SK-N-SH treated with all-trans-retinoic acid at 6 μM for 48 hours (cell line): ENCODE data around the gene MON2.

Source experiments
- ATAC-seq: fragments of 200-7000 bp; cut with Tn5 transposase; 3 replicates; pipeline ENCODE4 v1.9.1; 2020; ENCODE audit warnings: mild to moderate bottlenecking, moderate library complexity
- ARNTL ChIP-seq: fragments of 450-650 bp; formaldehyde crosslinking; IDR thresholded peaks from 2 replicates; pipeline ENCODE4 v1.5.0; 2020; ENCODE audit warnings: low read depth, mild to moderate bottlenecking, moderate library complexity, borderline replicate concordance
- BACH2 ChIP-seq: fragments of 250-450 bp; sonication (Bioruptor Pico); IDR thresholded peaks from 2 replicates; pipeline ENCODE4 v1.9.0; 2021; ENCODE audit warnings: mild to moderate bottlenecking, borderline replicate concordance
- CSDC2 ChIP-seq: fragments of 250-450 bp; sonication (Bioruptor Pico); IDR thresholded peaks from 2 replicates; pipeline ENCODE4 v1.5.0; 2020; ENCODE audit warnings: mild to moderate bottlenecking, moderate library complexity
- ESRRG ChIP-seq: fragments of 250-450 bp; sonication (Bioruptor Pico); IDR thresholded peaks from 2 replicates; pipeline ENCODE4 v1.6.1; 2021; ENCODE audit warnings: mild to moderate bottlenecking
- GLIS3 ChIP-seq: fragments of 250-450 bp; sonication (Bioruptor Pico); IDR thresholded peaks from 2 replicates; pipeline ENCODE4 v1.5.0; 2020; ENCODE audit warnings: mild to moderate bottlenecking, moderate library complexity
- OSR1 ChIP-seq: fragments of 250-450 bp; sonication (Bioruptor Pico); IDR thresholded peaks from 2 replicates; pipeline ENCODE4 v1.8.0; 2022; ENCODE audit warnings: moderate library complexity, mild to moderate bottlenecking, inconsistent platforms
- PPARA ChIP-seq: fragments of 250-450 bp; sonication (Bioruptor Pico); IDR thresholded peaks from 2 replicates; pipeline ENCODE4 v1.5.0; 2020; ENCODE audit warnings: mild to moderate bottlenecking, borderline replicate concordance
- RARB ChIP-seq: fragments of 250-450 bp; sonication (Bioruptor Pico); IDR thresholded peaks from 2 replicates; pipeline ENCODE4 v1.8.0; 2021; ENCODE audit warnings: mild to moderate bottlenecking, moderate library complexity
- SNAI2 ChIP-seq: fragments of 250-450 bp; sonication (Bioruptor Pico); IDR thresholded peaks from 2 replicates; pipeline ENCODE4 v1.5.0; 2020; ENCODE audit warnings: mild to moderate bottlenecking, moderate library complexity
- TCF4 ChIP-seq: fragments of 250-450 bp; sonication (Bioruptor Pico); IDR thresholded peaks from 2 replicates; pipeline ENCODE4 v1.8.0; 2021; ENCODE audit warnings: mild to moderate bottlenecking, moderate library complexity, borderline replicate concordance
- ZFP3 ChIP-seq: fragments of 250-450 bp; sonication (Bioruptor Pico); IDR thresholded peaks from 2 replicates; pipeline ENCODE4 v1.5.0; 2020; ENCODE audit warnings: mild to moderate bottlenecking, moderate library complexity
- ZFP30 ChIP-seq: fragments of 450-650 bp; formaldehyde crosslinking; IDR thresholded peaks from 2 replicates; pipeline ENCODE4 v1.5.0; 2022; ENCODE audit warnings: mild to moderate bottlenecking, moderate library complexity
- ZNF565 ChIP-seq: fragments of 450-650 bp; formaldehyde crosslinking; conservative IDR thresholded peaks from 2 replicates; pipeline ENCODE4 v1.5.0; 2020; ENCODE audit warnings: low read depth, mild to moderate bottlenecking, moderate library complexity
- ZNF70 ChIP-seq: fragments of 450-650 bp; formaldehyde crosslinking; IDR thresholded peaks from 2 replicates; pipeline ENCODE4 v1.5.0; 2020; ENCODE audit warnings: mild to moderate bottlenecking, moderate library complexity
- ZNF8 ChIP-seq: fragments of 450-650 bp; formaldehyde crosslinking; IDR thresholded peaks from 2 replicates; pipeline ENCODE4 v1.5.0; 2020; ENCODE audit warnings: mild to moderate bottlenecking, moderate library complexity
- TF ChIP-seq, protein P1 (sequence below): fragments of 250-450 bp; sonication (Bioruptor Pico); IDR thresholded peaks from 2 replicates; pipeline ENCODE4 v1.5.1; 2021; ENCODE audit warnings: mild to moderate bottlenecking, moderate library complexity
- TF ChIP-seq, protein P2 (sequence below): fragments of 250-450 bp; sonication (Bioruptor Pico); IDR thresholded peaks from 2 replicates; pipeline ENCODE4 v1.5.0; 2020; ENCODE audit warnings: mild to moderate bottlenecking, moderate library complexity
- TF ChIP-seq, protein P3 (sequence below): fragments of 250-450 bp; sonication (Bioruptor Pico); IDR thresholded peaks from 2 replicates; pipeline ENCODE4 v1.5.1; 2020; ENCODE audit warnings: low read depth, mild to moderate bottlenecking, moderate library complexity
- TF ChIP-seq, protein P4 (sequence below): fragments of 250-450 bp; sonication (Bioruptor Pico); IDR thresholded peaks from 2 replicates; pipeline ENCODE4 v1.8.0; 2020; ENCODE audit warnings: mild to moderate bottlenecking, moderate library complexity, borderline replicate concordance

The MON2 gene

DNA sequence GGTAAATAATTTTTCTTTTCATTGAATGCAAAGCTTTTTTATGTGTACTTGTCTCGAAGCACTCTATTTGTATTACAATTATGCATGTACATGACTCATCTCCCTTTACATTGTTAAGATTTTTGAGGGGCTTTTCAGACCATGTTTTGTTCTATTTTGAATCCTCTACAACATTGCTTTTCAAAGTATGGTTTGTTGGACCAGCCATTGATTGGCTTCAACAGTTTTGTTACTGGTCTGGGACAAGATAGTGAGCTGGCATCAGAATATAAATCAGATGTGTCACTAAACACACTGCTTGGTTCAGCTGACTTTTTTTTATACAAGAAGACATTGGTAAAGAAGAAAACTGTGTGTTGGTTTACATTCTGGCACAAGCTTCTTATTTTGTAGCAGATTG, 122.3 kb downstream of the MON2 start:
- ATAC-seq, result peak; percentile 54
- no peak for TF ChIP-seq ZNF8 (CRISPR knock-in tag)
- TF ChIP-seq, protein P1, sequence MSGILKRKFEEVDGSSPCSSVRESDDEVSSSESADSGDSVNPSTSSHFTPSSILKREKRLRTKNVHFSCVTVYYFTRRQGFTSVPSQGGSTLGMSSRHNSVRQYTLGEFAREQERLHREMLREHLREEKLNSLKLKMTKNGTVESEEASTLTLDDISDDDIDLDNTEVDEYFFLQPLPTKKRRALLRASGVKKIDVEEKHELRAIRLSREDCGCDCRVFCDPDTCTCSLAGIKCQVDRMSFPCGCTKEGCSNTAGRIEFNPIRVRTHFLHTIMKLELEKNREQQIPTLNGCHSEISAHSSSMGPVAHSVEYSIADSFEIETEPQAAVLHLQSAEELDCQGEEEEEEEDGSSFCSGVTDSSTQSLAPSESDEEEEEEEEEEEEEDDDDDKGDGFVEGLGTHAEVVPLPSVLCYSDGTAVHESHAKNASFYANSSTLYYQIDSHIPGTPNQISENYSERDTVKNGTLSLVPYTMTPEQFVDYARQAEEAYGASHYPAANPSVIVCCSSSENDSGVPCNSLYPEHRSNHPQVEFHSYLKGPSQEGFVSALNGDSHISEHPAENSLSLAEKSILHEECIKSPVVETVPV (CRISPR knock-in tag), result no peak
- no peak for TF ChIP-seq ZNF565

DNA sequence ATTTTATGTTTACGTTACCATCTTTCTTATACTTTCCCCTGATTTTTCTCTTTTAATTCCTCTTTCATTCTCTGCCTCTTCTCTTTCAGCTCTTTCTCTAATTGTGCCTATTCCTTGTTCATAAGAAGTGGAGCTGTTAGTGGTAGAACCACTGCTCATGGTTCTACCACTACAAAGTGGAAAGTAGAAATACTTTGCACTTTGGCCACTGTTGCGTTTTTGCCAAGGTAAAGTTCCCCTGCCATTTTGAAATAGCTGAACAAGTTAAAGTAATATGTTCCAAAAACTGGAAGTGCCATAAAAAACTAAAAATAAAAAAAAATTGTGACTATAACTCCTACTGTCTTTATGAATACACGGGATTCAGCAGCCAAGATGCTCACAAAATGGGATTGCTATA, 130.6 kb downstream of the MON2 start:
- TF ChIP-seq OSR1 (no peak), SNAI2 (CRISPR knock-in tag) (no peak), ZNF8 (CRISPR knock-in tag) (no peak), BACH2 (no peak), RARB (no peak), ESRRG (CRISPR knock-in tag) (no peak), ZNF70 (CRISPR knock-in tag) (no peak), CSDC2 (CRISPR knock-in tag) (no peak), PPARA (CRISPR knock-in tag) (no peak), ZFP30 (no peak), TCF4 (CRISPR knock-in tag) (no peak), GLIS3 (no peak)
- TF ChIP-seq, protein P2, sequence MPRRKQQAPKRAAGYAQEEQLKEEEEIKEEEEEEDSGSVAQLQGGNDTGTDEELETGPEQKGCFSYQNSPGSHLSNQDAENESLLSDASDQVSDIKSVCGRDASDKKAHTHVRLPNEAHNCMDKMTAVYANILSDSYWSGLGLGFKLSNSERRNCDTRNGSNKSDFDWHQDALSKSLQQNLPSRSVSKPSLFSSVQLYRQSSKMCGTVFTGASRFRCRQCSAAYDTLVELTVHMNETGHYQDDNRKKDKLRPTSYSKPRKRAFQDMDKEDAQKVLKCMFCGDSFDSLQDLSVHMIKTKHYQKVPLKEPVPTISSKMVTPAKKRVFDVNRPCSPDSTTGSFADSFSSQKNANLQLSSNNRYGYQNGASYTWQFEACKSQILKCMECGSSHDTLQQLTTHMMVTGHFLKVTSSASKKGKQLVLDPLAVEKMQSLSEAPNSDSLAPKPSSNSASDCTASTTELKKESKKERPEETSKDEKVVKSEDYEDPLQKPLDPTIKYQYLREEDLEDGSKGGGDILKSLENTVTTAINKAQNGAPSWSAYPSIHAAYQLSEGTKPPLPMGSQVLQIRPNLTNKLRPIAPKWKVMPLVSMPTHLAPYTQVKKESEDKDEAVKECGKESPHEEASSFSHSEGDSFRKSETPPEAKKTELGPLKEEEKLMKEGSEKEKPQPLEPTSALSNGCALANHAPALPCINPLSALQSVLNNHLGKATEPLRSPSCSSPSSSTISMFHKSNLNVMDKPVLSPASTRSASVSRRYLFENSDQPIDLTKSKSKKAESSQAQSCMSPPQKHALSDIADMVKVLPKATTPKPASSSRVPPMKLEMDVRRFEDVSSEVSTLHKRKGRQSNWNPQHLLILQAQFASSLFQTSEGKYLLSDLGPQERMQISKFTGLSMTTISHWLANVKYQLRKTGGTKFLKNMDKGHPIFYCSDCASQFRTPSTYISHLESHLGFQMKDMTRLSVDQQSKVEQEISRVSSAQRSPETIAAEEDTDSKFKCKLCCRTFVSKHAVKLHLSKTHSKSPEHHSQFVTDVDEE (CRISPR knock-in tag), result no peak
- TF ChIP-seq, protein P1 (CRISPR knock-in tag), result no peak
- TF ChIP-seq, protein P3, sequence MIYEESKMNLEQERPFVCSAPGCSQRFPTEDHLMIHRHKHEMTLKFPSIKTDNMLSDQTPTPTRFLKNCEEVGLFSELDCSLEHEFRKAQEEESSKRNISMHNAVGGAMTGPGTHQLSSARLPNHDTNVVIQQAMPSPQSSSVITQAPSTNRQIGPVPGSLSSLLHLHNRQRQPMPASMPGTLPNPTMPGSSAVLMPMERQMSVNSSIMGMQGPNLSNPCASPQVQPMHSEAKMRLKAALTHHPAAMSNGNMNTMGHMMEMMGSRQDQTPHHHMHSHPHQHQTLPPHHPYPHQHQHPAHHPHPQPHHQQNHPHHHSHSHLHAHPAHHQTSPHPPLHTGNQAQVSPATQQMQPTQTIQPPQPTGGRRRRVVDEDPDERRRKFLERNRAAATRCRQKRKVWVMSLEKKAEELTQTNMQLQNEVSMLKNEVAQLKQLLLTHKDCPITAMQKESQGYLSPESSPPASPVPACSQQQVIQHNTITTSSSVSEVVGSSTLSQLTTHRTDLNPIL (CRISPR knock-in tag), result no peak
- ATAC-seq, result no peak

DNA sequence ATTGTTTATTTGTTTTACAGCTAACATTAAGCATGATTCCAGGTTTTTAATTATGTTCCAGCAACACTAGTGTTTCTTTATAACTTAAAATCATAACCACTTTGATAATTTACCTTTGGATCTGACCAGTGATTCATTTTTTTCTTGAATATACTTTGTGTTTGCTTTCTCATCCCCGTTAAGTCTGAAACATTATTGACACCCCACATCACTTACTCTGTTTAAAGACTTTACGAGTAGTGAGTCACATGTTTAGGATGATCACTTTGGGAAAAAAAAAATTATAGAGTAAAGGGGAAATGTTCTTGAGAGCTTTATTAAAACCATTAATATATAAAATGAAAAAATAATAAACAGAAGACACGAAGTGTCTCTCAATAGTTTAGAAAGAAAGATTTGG, 132.2 kb downstream of the MON2 start:
- TF ChIP-seq TCF4 (CRISPR knock-in tag) (no peak), BACH2 (no peak), ZNF565 (no peak), ZFP30 (no peak), ARNTL (CRISPR knock-in tag) (no peak), ZFP3 (no peak), PPARA (CRISPR knock-in tag) (no peak), ESRRG (CRISPR knock-in tag) (no peak), GLIS3 (no peak), SNAI2 (CRISPR knock-in tag) (no peak), ZNF70 (CRISPR knock-in tag) (no peak)
- TF ChIP-seq, protein P4, sequence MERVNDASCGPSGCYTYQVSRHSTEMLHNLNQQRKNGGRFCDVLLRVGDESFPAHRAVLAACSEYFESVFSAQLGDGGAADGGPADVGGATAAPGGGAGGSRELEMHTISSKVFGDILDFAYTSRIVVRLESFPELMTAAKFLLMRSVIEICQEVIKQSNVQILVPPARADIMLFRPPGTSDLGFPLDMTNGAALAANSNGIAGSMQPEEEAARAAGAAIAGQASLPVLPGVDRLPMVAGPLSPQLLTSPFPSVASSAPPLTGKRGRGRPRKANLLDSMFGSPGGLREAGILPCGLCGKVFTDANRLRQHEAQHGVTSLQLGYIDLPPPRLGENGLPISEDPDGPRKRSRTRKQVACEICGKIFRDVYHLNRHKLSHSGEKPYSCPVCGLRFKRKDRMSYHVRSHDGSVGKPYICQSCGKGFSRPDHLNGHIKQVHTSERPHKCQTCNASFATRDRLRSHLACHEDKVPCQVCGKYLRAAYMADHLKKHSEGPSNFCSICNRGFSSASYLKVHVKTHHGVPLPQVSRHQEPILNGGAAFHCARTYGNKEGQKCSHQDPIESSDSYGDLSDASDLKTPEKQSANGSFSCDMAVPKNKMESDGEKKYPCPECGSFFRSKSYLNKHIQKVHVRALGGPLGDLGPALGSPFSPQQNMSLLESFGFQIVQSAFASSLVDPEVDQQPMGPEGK (CRISPR knock-in tag), result no peak
- TF ChIP-seq, protein P3 (CRISPR knock-in tag), result no peak
- no peak for ATAC-seq
